H1 (cell line): Measurements from ENCODE around the gene C16orf87. TPM values are rescaled to one million over a fixed set of nuclear protein-coding genes. Genes with fewer than 3 reads are reported as not detected.

Experiments
- CBX5 ChIP-seq: fragments of 300-800, 300-1000 bp; sonication (generic); IDR thresholded peaks from 2 replicates; pipeline ENCODE4 v1.7.1; 2016; ENCODE audit warnings: antibody characterized with exemption, low read length, low read depth
- CHD2 ChIP-seq: IDR thresholded peaks from 2 replicates; pipeline ENCODE4 v1.6.1; 2012; ENCODE audit warnings: low read length, improper control_type of control experiment
- CTCF ChIP-seq, 3 experiments: IDR thresholded peaks; 1 replicate in 2 of 3; 2 replicates in 1 of 3; pipeline versions ENCODE4 v1.5.1 to v1.6.1; 2011; ENCODE audit warnings: low read length in 3 of 3, mild to moderate bottlenecking in 3 of 3, inconsistent platforms in 2 of 3, low read depth in 1 of 3, moderate library complexity in 1 of 3; ENCODE audit not compliant: insufficient read depth in 1 of 3; ENCODE audit errors: control extremely low read depth in 1 of 3
- EGR1 ChIP-seq: IDR thresholded peaks from 2 replicates; pipeline ENCODE4 v1.6.1; 2011; ENCODE audit warnings: low read depth, low read length, borderline replicate concordance
- HDAC6 ChIP-seq: IDR thresholded peaks from one replicate; pipeline ENCODE4 v1.7.1; 2012; ENCODE audit warnings: low read depth, mild to moderate bottlenecking, inconsistent platforms, low read length, moderate library complexity
- polyA plus RNA-seq, 7 experiments: library from polyadenylated mRNA; depleted of rRNA in 3 of 7; stranded (reverse) in 5 of 7; unstranded in 2 of 7; fragments of >200 nt in 5 of 7; fragments of 200-250 nt in 2 of 7; gene quantifications; 1 replicate in 5 of 7; 2 replicates in 1 of 7; 4 replicates in 1 of 7; pipeline versions ENCODE4 v1.2.1 to v1.2.3, GENCODE V29; 2011 to 2013; ENCODE audit warnings: missing spikeins in 2 of 7, mixed read lengths in 2 of 7
- total RNA-seq: library from RNA; stranded (reverse); fragmentation: NEBNext Ultra II Directional; extraction: Animal tissue kit (Norgen Biotek cat#: 25700); gene quantifications from 2 replicates; pipeline ENCODE4 v1.2.1, GENCODE V29; 2021

C16orf87 gene
- total and polyA plus RNA-seq, 2 of the 8 experiments (the other 6 are each of a cell fraction or from before 2014, with no cell fraction given) = 4.8 to 21.8 TPM

DNA sequence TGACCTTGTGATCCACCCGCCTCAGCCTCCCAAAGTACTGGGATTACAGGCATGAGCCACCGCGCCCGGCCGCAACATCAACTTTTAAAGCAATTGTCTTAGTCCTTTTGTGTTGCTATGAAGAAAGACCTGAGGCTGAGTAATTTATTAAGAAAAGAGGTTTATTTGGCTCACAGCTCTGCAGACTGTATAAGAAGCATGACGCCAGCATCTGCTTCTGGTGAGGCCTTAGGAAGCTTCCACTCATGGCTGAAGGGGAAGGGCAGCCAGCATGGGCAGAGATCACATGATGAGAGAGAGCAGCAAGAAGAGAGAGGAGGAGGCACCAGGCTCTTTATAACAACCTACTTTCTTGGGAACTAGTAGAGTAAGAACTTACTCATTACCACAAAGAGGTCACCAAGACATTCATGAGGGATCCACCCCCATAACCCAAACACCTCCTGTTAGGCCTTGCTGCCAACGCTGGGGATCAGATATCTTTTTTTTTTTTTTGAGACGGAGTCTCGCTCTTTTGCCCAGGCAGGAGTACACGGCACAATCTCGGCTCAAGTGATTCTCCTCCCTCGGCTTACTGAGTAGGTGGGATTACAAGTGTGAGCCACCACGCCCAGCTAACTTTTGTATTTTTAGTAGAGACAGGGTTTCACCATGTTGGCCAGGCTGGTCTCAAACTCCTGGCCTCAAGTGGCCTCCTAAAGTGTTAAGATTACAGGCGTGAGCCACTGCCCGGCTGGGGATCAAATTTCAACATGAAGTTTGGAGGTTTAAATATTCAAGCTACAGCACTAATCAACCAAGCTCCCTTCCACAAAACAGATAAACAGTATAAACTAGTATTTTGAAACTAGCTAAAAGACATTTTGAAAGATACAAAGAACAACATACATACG lies 31.8 kb upstream of the C16orf87 start (continued):
- no peak for TF ChIP-seq CTCF (IDR thresholded peaks at IDR 0.05; ENCODE audit: control extremely low read depth in 1 of 3, insufficient read depth in 1 of 3, low read depth in 1 of 3, low read length in 3 of 3)
- TF ChIP-seq CHD2 = no peak
- no peak for TF ChIP-seq HDAC6
- no peak for TF ChIP-seq CBX5
- TF ChIP-seq EGR1 = no peak
